Spinal cord (tissue), 10 donors: ENCODE measurements around the gene ERVMER34-1. TPM values are rescaled to one million over a fixed set of nuclear protein-coding genes. Genes with fewer than 3 reads are reported as not detected.
A peak's percentile ranks its signal among the peaks of the same experiment; 100 is the strongest.

Experiments used
- DNase-seq, 6 donors: peaks; one replicate each; pipeline versions ENCODE4 v3.0.0 to v3.0.0-alpha.2; 2013 to 2015; ENCODE audit warnings: low spot score in 6 of 6, low read depth in 4 of 6
- H3K27ac ChIP-seq: one replicate; pipeline ENCODE4 v1.5.1; 2013; ENCODE audit warnings: low read depth, low read length, control low read depth
- H3K27me3 ChIP-seq: one replicate; pipeline ENCODE4 v1.6.1; 2013; ENCODE audit warnings: low read length; ENCODE audit not compliant: control insufficient read depth, insufficient read depth
- H3K36me3 ChIP-seq: one replicate; pipeline ENCODE4 v1.6.1; 2013; ENCODE audit warnings: low read length; ENCODE audit not compliant: control insufficient read depth, insufficient read depth
- H3K4me1 ChIP-seq: one replicate; pipeline ENCODE4 v1.6.1; 2013; ENCODE audit warnings: low read length; ENCODE audit not compliant: control insufficient read depth, insufficient read depth
- H3K4me3 ChIP-seq: one replicate; pipeline ENCODE4 v1.5.1; 2013; ENCODE audit warnings: low read depth, low read length, control low read depth
- H3K9me3 ChIP-seq: one replicate; pipeline ENCODE4 v1.6.1; 2013; ENCODE audit warnings: low read length; ENCODE audit not compliant: control insufficient read depth, insufficient read depth
- WGBS: methylation state at CpG from one replicate; pipeline ENCODE4 v1.1.5; 2013; ENCODE audit warnings: missing lambda C conversion rate; ENCODE audit not compliant: insufficient coverage; 5-methylcytosine and 5-hydroxymethylcytosine counted together
- polyA plus RNA-seq, 2 donors: library from polyadenylated mRNA; unstranded; fragments of 120-200 nt; gene quantifications; one replicate each; pipeline ENCODE4 v1.2.1, GENCODE V29; 2013; ENCODE audit not compliant: insufficient read length in 2 of 2
- total RNA-seq, 2 donors: library from RNA; depleted of rRNA in 1 of 2; stranded (reverse); fragments of 120-200 nt in 1 of 2; fragments of >200 nt in 1 of 2; gene quantifications; one replicate each; pipeline versions ENCODE4 v1.2.3 to v1.2.4, GENCODE V29; 2013 to 2014
- donor health status: healthy.

The ERVMER34-1 gene
- total and polyA plus RNA-seq, 4 donors, result 0.79 to 1.2 (median 1.0) TPM

DNA sequence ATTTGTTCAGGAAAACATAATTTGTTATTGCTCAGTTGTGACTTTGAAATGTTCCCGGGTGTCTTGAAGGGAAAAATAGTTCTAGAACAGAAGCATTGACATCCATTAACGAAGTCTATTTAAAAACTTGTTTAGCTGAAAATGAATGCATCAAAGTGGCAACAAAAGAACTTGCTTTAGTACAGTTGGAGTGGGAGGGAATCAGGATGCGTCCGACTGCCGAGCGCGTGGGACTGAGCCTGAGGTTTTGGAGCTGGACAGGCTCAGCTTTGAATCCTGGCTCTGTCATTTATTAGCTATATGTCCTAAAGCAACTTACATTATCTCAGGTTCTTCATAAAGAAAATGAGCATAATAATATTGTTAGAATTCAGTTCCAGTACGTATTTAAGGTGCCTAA lies 9.0 kb upstream of the ERVMER34-1 start:
- Histone ChIP-seq H3K4me1 (no peaks in the 10 kb centered on the region), H3K36me3 (no peaks in the 10 kb centered on the region), H3K27me3 (no peaks in the 10 kb centered on the region), H3K4me3 (no peak overlapping the region), H3K27ac (no peak overlapping the region), H3K9me3 (no peaks in the 10 kb centered on the region)
- no CpG with 5 or more reads among the region's 8 CpGs for WGBS
- DNase-seq, result no peak

DNA sequence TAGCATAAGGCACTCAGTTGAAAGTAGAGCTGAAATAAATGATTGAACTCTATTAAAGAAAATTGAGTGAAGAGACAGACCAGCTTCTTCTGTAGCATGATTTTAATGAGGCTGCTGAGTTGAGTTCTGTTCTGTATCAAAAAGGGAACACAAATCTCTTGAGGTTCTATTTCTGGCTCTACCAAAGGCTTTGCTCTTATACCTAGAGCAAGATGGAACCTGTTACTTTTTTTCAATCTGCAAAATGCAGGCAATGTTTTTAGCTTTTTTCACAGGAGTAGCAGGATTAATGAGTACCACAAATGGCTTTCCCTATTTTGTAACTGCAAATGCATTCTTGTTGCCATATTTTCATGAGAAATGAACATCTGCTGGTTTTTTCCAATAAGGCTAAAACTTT lies 4.2 kb upstream of the ERVMER34-1 start:
- DNase-seq, result peak in 2 of 6 donors; percentile 3 to 8
- Histone ChIP-seq H3K27ac (no peak overlapping the region), H3K9me3 (no peaks in the 10 kb centered on the region), H3K27me3 (peaks cover 13% of the 10 kb centered on the region), H3K4me3 (no peak overlapping the region), H3K36me3 (no peaks in the 10 kb centered on the region), H3K4me1 (peaks cover 13% of the 10 kb centered on the region)

GRCh38 chr4:52752936-52753335 lies 1.7 kb upstream of the ERVMER34-1 start:
- Histone ChIP-seq H3K9me3 (no peaks in the 10 kb centered on the region), H3K36me3 (no peaks in the 10 kb centered on the region), H3K4me1 (peaks cover 13% of the 10 kb centered on the region), H3K27me3 (peaks cover 15% of the 10 kb centered on the region), H3K4me3 (no peak overlapping the region), H3K27ac (no peak overlapping the region)
- 94% methylated on average over 5 of the region's 6 CpGs for WGBS
- DNase-seq, result no peak

GRCh38 chr4:52751487-52751911 lies 274 bp upstream of the ERVMER34-1 start:
- DNase-seq, result peak in 2 of 6 donors; percentile 12 to 79
- H3K27me3 ChIP-seq, result peaks cover 15% of the 10 kb centered on the region
- 4% methylated on average over 26 of the region's 26 CpGs for WGBS
- no peak overlapping the region for H3K27ac ChIP-seq
- H3K9me3 ChIP-seq, result no peaks in the 10 kb centered on the region
- no peaks in the 10 kb centered on the region for H3K36me3 ChIP-seq
- peak overlapping the region; percentile 36 for H3K4me3 ChIP-seq
- H3K4me1 ChIP-seq, result peaks cover 13% of the 10 kb centered on the region

GRCh38 chr4:52750213-52750612 lies 1.0 kb downstream of the ERVMER34-1 start:
- H3K27ac ChIP-seq, result no peak overlapping the region
- peaks cover 15% of the 10 kb centered on the region for H3K27me3 ChIP-seq
- H3K36me3 ChIP-seq, result no peaks in the 10 kb centered on the region
- peaks cover 13% of the 10 kb centered on the region for H3K4me1 ChIP-seq
- no peak overlapping the region for H3K4me3 ChIP-seq
- 81% methylated on average over 3 of the region's 11 CpGs for WGBS
- DNase-seq, result no peak
- H3K9me3 ChIP-seq, result no peaks in the 10 kb centered on the region

DNA sequence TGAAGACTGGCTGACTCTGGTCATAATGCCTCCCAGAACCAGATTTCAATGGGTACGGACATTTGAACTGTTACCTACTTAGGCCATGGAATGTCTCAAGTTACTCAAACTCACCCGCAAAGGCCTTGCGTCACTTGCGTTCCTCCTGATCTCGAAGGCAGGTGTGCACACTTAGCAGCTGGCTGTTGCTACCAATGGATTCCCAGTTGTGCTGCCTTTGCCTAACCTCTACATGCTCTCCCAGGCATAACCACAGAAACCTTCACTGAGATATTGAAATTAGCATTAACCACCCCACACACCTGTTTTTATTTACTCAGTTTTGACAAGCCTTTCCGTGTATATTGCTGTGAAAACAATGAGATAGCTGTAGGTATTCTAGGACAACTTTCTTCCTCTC lies 2.8 kb downstream of the ERVMER34-1 start:
- Histone ChIP-seq H3K36me3 (no peaks in the 10 kb centered on the region), H3K27me3 (peaks cover 15% of the 10 kb centered on the region), H3K27ac (no peak overlapping the region), H3K9me3 (no peaks in the 10 kb centered on the region), H3K4me1 (peaks cover 13% of the 10 kb centered on the region), H3K4me3 (no peak overlapping the region)
- WGBS, result 100% methylated on average over 5 of the region's 6 CpGs
- no peak for DNase-seq

- no peaks in the 10 kb centered on the region for H3K9me3 ChIP-seq
- H3K27ac ChIP-seq, result no peak overlapping the region
- no peaks in the 10 kb centered on the region for H3K27me3 ChIP-seq
- 100% methylated on average over 4 of the region's 5 CpGs for WGBS
- DNase-seq, result no peak
- H3K4me3 ChIP-seq, result no peak overlapping the region
- H3K36me3 ChIP-seq, result no peaks in the 10 kb centered on the region
- H3K4me1 ChIP-seq, result no peaks in the 10 kb centered on the region
Measured at GRCh38 chr4:52744588-52744987, 6.6 kb downstream of the ERVMER34-1 start.

GRCh38 chr4:52743444-52744019 lies 7.7 kb downstream of the ERVMER34-1 start:
- H3K4me1 ChIP-seq, result no peaks in the 10 kb centered on the region
- no peak for DNase-seq
- H3K36me3 ChIP-seq, result no peaks in the 10 kb centered on the region
- H3K4me3 ChIP-seq, result no peak overlapping the region
- H3K27ac ChIP-seq, result no peak overlapping the region
- no peaks in the 10 kb centered on the region for H3K9me3 ChIP-seq
- WGBS, result 20% methylated on average over 1 of the region's 4 CpGs
- no peaks in the 10 kb centered on the region for H3K27me3 ChIP-seq

DNA sequence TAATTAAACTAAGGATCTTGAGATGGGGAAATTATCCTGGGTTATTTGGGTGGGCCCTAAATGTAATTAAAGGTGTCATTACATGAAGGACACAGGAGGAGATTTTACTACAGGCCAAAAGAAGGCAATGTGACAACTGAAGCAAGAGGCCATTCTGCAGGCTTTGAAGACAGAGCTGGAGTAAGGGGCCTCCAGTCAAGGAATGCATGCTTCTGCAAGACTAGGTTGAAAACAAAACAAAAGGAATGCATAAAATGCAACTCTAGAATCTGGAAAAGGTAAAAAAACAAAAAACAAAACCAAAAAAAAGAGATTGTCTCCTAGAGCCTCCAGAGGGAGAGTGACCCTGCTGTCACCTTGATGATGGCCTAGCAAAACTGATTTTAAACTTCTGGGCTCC lies 21.6 kb downstream of the ERVMER34-1 start:
- no peaks in the 10 kb centered on the region for H3K36me3 ChIP-seq
- H3K27ac ChIP-seq, result no peak overlapping the region
- no peak overlapping the region for H3K4me3 ChIP-seq
- H3K9me3 ChIP-seq, result no peaks in the 10 kb centered on the region
- H3K4me1 ChIP-seq, result no peaks in the 10 kb centered on the region
- DNase-seq, result no peak
- no peaks in the 10 kb centered on the region for H3K27me3 ChIP-seq

- no peaks in the 10 kb centered on the region for H3K9me3 ChIP-seq
- no peak overlapping the region for H3K27ac ChIP-seq
- no peaks in the 10 kb centered on the region for H3K36me3 ChIP-seq
- H3K4me1 ChIP-seq, result no peaks in the 10 kb centered on the region
- WGBS, result 80% methylated on average over 1 of the region's 2 CpGs
- H3K27me3 ChIP-seq, result no peaks in the 10 kb centered on the region
- DNase-seq, result no peak
- H3K4me3 ChIP-seq, result no peak overlapping the region
Measured at GRCh38 chr4:52728691-52729240, 22.5 kb downstream of the ERVMER34-1 start.
